OCI-LY1 (cell line): Measurements from ENCODE around the gene NPAS3.

Experiments used
- H2AFZ ChIP-seq: fragments of 200-600 bp; sonication (generic), shearing (Covaris generic); 2 replicates; pipeline ENCODE4 v1.6.0; 2014; ENCODE audit warnings: antibody characterized with exemption, mild to moderate bottlenecking, low read length
- H3F3A ChIP-seq: fragments of 200-600 bp; sonication (generic), shearing (Covaris generic); 2 replicates; pipeline ENCODE4 v1.6.0; 2014; ENCODE audit warnings: mild to moderate bottlenecking, antibody characterized with exemption, low read length, moderate library complexity; ENCODE audit not compliant: insufficient read depth
- H3K27ac ChIP-seq: fragments of 200-600 bp; sonication (generic); 2 replicates; pipeline ENCODE4 v1.5.1; 2014; ENCODE audit warnings: low read length, mixed run types, mild to moderate bottlenecking, low read depth; ENCODE audit not compliant: poor library complexity, severe bottlenecking
- H3K27me3 ChIP-seq: fragments of 200-600 bp; sonication (generic); 2 replicates; pipeline ENCODE4 v1.6.0; 2014; ENCODE audit warnings: antibody characterized with exemption, mild to moderate bottlenecking, low read length, moderate library complexity; ENCODE audit not compliant: insufficient read depth
- H3K36me3 ChIP-seq: fragments of 200-600 bp; sonication (generic); 2 replicates; pipeline ENCODE4 v1.6.1; 2014; ENCODE audit warnings: mild to moderate bottlenecking, antibody characterized with exemption, low read length, moderate library complexity, mixed read lengths; ENCODE audit not compliant: insufficient read depth
- H3K4me1 ChIP-seq: fragments of 200-600 bp; sonication (generic); 2 replicates; pipeline ENCODE4 v1.5.1; 2014; ENCODE audit warnings: mild to moderate bottlenecking, low read length, moderate library complexity; ENCODE audit not compliant: insufficient read depth, severe bottlenecking
- H3K4me2 ChIP-seq: fragments of 200-600 bp; sonication (generic), shearing (Covaris generic); 2 replicates; pipeline ENCODE4 v1.6.1; 2014; ENCODE audit warnings: low read length
- H3K4me3 ChIP-seq: fragments of 200-600 bp; sonication (generic); 2 replicates; pipeline ENCODE4 v1.5.1; 2014; ENCODE audit warnings: low read length, low read depth, mild to moderate bottlenecking, mixed read lengths; ENCODE audit not compliant: poor library complexity, severe bottlenecking
- H3K79me2 ChIP-seq: fragments of 200-600 bp; shearing (Covaris generic); 2 replicates; pipeline ENCODE4 v1.6.1; 2016; ENCODE audit warnings: mixed run types, low read length, mixed read lengths; ENCODE audit not compliant: insufficient read depth
- H3K9ac ChIP-seq: fragments of 200-600 bp; sonication (generic), shearing (Covaris generic); 2 replicates; pipeline ENCODE4 v1.6.1; 2014; ENCODE audit warnings: mild to moderate bottlenecking, low read length, mixed read lengths
- H3K9me2 ChIP-seq: fragments of 200-600 bp; sonication (generic), shearing (Covaris generic); 2 replicates; pipeline ENCODE4 v1.6.1; 2014; ENCODE audit warnings: low read depth, mild to moderate bottlenecking, low read length, mixed read lengths
- H3K9me3 ChIP-seq: fragments of 200-600 bp; shearing (Covaris generic); 2 replicates; pipeline ENCODE4 v1.6.1; 2014; ENCODE audit warnings: low read length, mixed read lengths
- H4K20me1 ChIP-seq: fragments of 200-600 bp; sonication (generic), shearing (Covaris generic); 2 replicates; pipeline ENCODE4 v1.6.0; 2016; ENCODE audit warnings: mild to moderate bottlenecking, low read length; ENCODE audit not compliant: insufficient read depth
- EZH2 ChIP-seq: fragments of 200-600 bp; sonication (generic), shearing (Covaris generic); IDR thresholded peaks from 2 replicates; pipeline ENCODE4 v1.8.0; 2017; ENCODE audit warnings: borderline replicate concordance, mixed run types, mild to moderate bottlenecking, antibody characterized with exemption, low read length, moderate library complexity, mixed read lengths
- TF ChIP-seq, protein P1 (sequence below): fragments of 200-600 bp; sonication (generic), shearing (Covaris generic); IDR thresholded peaks from 2 replicates; pipeline ENCODE4 v1.5.1; 2017; ENCODE audit warnings: mild to moderate bottlenecking, antibody characterized with exemption, low read length, moderate library complexity, mixed read lengths

The NPAS3 gene

DNA sequence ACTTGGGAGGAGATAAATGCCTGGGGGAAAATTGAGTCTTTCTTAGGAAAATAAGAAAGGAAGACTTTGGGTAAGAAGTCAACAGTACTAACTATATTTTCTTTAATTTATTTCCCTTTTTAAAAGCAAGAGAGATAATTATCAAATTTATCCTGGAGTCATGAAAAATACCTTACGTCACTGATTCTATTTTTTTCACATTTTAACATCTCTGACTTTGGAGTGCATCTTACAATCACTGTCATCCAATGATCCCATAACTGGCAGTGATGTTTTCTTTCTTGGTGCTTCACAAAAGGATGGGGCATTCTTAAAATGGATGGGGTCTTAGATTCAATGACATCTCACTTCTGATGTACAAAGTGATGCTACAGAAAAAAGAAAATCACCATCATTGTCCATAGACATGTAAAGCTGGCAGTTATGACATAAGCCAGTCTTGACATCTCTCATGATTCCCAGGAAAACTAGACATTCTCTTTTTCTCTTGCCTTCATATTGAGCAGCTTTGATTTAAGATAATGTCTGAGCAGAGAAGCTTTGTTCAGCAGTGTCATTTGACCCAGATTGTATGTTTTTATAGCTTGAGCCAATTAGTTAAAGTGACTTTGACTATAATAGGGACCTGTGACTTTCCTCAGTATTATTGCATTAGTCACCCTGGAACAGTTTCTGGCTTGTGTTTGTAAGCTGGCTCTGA lies 776.0 kb downstream of the NPAS3 start:
- Histone ChIP-seq H3K4me1 (no peaks in the 10 kb centered on the region), H3K27ac (no peak overlapping the region), H3F3A (no peaks in the 10 kb centered on the region), H2AFZ (no peak overlapping the region), H4K20me1 (no peaks in the 10 kb centered on the region), H3K36me3 (no peaks in the 10 kb centered on the region), H3K27me3 (no peaks in the 10 kb centered on the region), H3K4me2 (no peak overlapping the region), H3K9me3 (no peaks in the 10 kb centered on the region), H3K9ac (no peak overlapping the region), H3K9me2 (no peaks in the 10 kb centered on the region), H3K79me2 (no peaks in the 10 kb centered on the region), H3K4me3 (no peak overlapping the region)
- TF ChIP-seq EZH2: no peak
- TF ChIP-seq, protein P1, sequence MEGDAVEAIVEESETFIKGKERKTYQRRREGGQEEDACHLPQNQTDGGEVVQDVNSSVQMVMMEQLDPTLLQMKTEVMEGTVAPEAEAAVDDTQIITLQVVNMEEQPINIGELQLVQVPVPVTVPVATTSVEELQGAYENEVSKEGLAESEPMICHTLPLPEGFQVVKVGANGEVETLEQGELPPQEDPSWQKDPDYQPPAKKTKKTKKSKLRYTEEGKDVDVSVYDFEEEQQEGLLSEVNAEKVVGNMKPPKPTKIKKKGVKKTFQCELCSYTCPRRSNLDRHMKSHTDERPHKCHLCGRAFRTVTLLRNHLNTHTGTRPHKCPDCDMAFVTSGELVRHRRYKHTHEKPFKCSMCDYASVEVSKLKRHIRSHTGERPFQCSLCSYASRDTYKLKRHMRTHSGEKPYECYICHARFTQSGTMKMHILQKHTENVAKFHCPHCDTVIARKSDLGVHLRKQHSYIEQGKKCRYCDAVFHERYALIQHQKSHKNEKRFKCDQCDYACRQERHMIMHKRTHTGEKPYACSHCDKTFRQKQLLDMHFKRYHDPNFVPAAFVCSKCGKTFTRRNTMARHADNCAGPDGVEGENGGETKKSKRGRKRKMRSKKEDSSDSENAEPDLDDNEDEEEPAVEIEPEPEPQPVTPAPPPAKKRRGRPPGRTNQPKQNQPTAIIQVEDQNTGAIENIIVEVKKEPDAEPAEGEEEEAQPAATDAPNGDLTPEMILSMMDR: no peak

GRCh38 chr14:33715227-33715528 lies 776.5 kb downstream of the NPAS3 start:
- Histone ChIP-seq H3K79me2 (no peaks in the 10 kb centered on the region), H3K4me3 (no peak overlapping the region), H3K27ac (no peak overlapping the region), H3K9me2 (no peaks in the 10 kb centered on the region), H3K9ac (no peak overlapping the region), H3K4me2 (no peak overlapping the region), H3K9me3 (no peaks in the 10 kb centered on the region), H4K20me1 (no peaks in the 10 kb centered on the region), H3K27me3 (no peaks in the 10 kb centered on the region), H3F3A (no peaks in the 10 kb centered on the region), H3K36me3 (no peaks in the 10 kb centered on the region), H3K4me1 (no peaks in the 10 kb centered on the region), H2AFZ (no peak overlapping the region)
- TF ChIP-seq EZH2: no peak
- TF ChIP-seq, protein P1: no peak

DNA sequence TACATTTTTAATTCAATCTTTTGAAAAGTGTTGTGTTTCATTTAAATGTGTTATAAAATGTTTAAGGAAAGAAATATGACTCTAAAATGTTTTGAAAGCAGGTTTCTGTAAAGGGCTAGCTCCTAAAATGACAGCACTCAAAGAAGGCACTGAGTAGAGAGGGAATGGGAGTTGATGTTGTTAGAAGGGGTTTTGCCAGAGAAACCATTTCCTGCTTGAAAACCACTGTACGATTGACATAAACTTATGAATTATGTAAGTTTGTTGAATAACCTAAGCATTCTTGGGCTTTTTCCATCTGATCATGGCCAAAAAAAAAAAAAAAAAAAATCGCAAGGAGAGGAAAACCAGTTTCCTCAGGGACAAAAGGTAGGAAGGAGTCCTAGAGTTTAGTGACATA lies 778.2 kb downstream of the NPAS3 start:
- no peak for TF ChIP-seq EZH2
- TF ChIP-seq, protein P1: no peak
- no peak overlapping the region for H3K4me3 ChIP-seq
- H3K27me3 ChIP-seq: no peaks in the 10 kb centered on the region
- no peak overlapping the region for H3K4me2 ChIP-seq
- H2AFZ ChIP-seq: no peak overlapping the region
- no peaks in the 10 kb centered on the region for H3K9me3 ChIP-seq
- no peak overlapping the region for H3K9ac ChIP-seq
- H3K9me2 ChIP-seq: no peaks in the 10 kb centered on the region
- H3K27ac ChIP-seq: no peak overlapping the region
- H3K4me1 ChIP-seq: no peaks in the 10 kb centered on the region
- no peaks in the 10 kb centered on the region for H3F3A ChIP-seq
- H4K20me1 ChIP-seq: no peaks in the 10 kb centered on the region
- no peaks in the 10 kb centered on the region for H3K36me3 ChIP-seq
- H3K79me2 ChIP-seq: no peaks in the 10 kb centered on the region
